Right renal pelvis (tissue), 4 donors: ENCODE data around the gene FOXE3. TPM values are rescaled to one million over a fixed set of nuclear protein-coding genes. Genes with fewer than 3 reads are reported as not detected.

Experiments used
- DNase-seq, 4 donors: peaks; one replicate each; pipeline ENCODE4 v3.0.0-alpha.2; 2013; ENCODE audit warnings: low read depth in 4 of 4, low spot score in 3 of 4, missing footprints in 1 of 4
- polyA plus RNA-seq, 4 donors: library from polyadenylated mRNA; unstranded; fragments of 120-200 nt; gene quantifications; one replicate each; pipeline ENCODE4 v1.2.1, GENCODE V29; 2013; ENCODE audit not compliant: insufficient read length in 4 of 4

Gene FOXE3
- polyA plus RNA-seq, 4 donors = 0.11 to 0.27 (median 0.26) TPM; not detected in 1

- DNase-seq = no peak
Measured at GRCh38 chr1:47433477-47434050, 17.5 kb downstream of the FOXE3 start.

- no peak for DNase-seq
Measured at GRCh38 chr1:47434051-47434842, 18.2 kb downstream of the FOXE3 start.

- no peak for DNase-seq
Measured at GRCh38 chr1:47435506-47436303, 19.6 kb downstream of the FOXE3 start.

GRCh38 chr1:47436304-47436978 is 20.4 kb downstream of the FOXE3 start:
- DNase-seq = no peak

- no peak for DNase-seq
Measured at GRCh38 chr1:47436979-47437446, 20.9 kb downstream of the FOXE3 start.

- peak; percentile 76 to 87 (median 79) for DNase-seq
Measured at GRCh38 chr1:47437447-47438164, 21.5 kb downstream of the FOXE3 start, which contains the start of gene FOXD2. FOXD2 (plus strand) TSS chr1:47438044; CDS start chr1:47438136, 92 bp downstream.

- DNase-seq = no peak
Measured at GRCh38 chr1:47438165-47439016, 22.3 kb downstream of the FOXE3 start.

GRCh38 chr1:47439017-47439818 is 23.1 kb downstream of the FOXE3 start:
- no peak for DNase-seq

- no peak for DNase-seq
Measured at GRCh38 chr1:47439819-47440598, 23.9 kb downstream of the FOXE3 start.

GRCh38 chr1:47440599-47441081 is 24.6 kb downstream of the FOXE3 start:
- no peak for DNase-seq

- no peak for DNase-seq
Measured at GRCh38 chr1:47441450-47442106, 25.5 kb downstream of the FOXE3 start.

GRCh38 chr1:47442202-47442601 is 26.1 kb downstream of the FOXE3 start:
- no peak for DNase-seq

GRCh38 chr1:47442842-47443529 is 26.9 kb downstream of the FOXE3 start:
- DNase-seq = no peak

GRCh38 chr1:47443530-47444296 is 27.6 kb downstream of the FOXE3 start:
- DNase-seq = no peak

- no peak for DNase-seq
Measured at GRCh38 chr1:47444297-47444561, 28.1 kb downstream of the FOXE3 start.
